ENCODE measurements around the gene FAM162A.

Gene FAM162A

DNA sequence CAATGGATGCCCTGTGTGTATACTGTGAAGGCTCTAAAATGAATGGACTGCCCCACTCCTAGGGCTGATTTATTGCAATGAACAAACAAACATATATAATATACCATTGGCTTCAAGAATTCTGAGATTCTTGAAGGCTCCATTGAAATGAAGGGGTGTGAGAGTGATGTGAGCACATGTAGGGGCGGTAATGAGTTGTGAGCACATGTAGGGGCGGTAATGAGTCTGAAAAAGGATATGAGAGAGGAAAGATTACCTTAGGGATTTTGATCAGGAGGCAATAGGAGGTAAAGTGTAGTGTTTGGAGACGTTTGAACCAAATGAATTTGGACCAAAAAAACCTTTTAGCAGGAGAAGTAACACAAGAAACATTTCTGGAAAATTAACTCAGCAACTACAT lies 3.7 kb downstream of the FAM162A start:
- DNase-seq (ENCODE audit: low spot score): no peak

DNA sequence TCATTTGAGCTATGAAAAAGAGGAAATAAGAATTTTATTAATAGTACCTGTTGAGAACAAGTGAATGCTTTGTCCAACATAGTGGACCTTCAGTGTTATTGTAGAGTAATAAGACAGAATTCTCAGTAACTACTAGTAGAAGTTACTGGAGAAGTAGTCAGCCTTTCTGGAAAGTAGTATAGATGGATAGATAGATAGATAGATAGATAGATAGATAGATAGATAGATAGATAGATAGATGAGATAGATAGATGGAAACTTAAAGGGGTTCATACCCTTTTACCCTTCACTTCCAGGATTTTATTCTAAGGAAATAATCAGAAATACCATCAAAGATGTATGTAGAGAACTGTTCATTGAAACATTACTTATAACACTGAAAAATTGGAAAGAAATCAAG lies 5.2 kb downstream of the FAM162A start:
- DNase-seq (ENCODE audit: low spot score): no peak

DNA sequence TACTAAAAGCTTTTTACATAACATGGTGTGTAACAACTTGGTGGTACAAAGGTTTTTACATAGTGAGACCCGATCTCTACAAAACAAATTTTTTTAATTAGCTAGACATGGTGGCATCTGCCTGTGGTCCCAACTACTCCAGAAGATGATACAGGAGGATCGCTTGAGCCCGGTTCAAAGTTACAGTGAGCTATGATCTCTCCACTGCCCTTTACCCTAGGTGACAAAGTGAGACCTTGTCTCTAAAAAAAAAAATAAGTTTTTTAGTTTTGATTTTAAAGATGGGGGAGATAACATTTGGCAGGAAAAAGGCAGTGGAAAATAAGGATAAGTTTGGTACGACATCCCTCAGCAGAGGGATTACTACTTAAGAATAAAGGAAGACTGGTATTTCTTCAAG lies 5.9 kb downstream of the FAM162A start:
- no peak for DNase-seq (ENCODE audit: low spot score)

DNA sequence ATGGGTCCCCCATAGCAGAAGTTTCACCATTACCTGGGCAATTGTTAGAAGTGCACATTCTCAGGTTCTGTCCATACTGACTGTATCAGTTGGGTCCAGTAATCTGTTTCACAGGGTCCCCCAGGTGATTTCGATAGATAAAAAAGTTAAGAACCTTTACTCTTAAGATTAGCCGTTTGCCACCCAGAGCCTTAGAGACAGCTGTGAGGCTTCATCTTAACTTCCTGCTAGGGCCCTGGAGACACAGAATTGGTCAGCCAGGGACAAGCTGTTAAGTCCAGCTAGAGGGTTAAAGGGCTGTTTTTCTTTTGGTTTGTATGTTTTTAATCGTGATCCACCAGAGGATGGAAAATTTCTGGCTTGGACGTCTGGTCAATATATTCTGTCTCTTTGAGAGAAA lies 6.7 kb downstream of the FAM162A start:
- DNase-seq (ENCODE audit: low spot score): no peak

DNA sequence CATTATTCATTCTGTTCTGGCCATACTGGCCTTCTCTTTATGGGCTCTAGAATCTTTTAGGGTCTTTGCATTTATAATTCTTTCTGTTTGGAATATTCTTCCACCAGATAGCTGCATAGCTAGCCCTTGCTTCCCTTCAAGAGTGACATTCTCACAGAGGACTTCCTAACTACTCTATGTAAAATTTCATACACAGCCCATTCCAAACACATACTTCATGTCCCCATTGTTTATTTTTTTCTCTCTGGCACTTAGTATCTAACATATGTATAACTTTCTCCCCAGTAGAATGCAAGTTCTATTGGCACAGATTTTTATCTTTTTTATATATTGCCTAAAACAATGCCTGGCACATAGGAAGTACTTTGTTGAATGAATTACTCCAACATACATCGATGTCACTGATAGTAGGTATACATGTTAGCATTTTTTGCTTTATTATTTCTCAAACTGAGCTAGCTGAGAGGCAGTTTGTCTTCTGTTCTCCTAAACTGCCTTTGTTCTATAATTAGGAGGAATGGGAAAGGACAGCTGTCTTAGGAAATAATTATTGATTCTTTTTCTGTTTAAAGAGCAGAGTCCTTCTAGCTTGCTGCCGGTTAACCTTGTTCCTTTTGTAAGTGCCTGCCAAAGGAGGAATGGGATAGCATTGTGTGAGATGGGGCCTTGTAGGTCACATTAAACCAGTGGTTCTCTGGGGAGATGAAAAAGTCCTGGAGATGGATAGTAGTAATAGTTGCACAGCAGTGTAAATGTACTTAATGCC lies 7.9 kb downstream of the FAM162A start:
- DNase-seq (ENCODE audit: low spot score): no peak

DNA sequence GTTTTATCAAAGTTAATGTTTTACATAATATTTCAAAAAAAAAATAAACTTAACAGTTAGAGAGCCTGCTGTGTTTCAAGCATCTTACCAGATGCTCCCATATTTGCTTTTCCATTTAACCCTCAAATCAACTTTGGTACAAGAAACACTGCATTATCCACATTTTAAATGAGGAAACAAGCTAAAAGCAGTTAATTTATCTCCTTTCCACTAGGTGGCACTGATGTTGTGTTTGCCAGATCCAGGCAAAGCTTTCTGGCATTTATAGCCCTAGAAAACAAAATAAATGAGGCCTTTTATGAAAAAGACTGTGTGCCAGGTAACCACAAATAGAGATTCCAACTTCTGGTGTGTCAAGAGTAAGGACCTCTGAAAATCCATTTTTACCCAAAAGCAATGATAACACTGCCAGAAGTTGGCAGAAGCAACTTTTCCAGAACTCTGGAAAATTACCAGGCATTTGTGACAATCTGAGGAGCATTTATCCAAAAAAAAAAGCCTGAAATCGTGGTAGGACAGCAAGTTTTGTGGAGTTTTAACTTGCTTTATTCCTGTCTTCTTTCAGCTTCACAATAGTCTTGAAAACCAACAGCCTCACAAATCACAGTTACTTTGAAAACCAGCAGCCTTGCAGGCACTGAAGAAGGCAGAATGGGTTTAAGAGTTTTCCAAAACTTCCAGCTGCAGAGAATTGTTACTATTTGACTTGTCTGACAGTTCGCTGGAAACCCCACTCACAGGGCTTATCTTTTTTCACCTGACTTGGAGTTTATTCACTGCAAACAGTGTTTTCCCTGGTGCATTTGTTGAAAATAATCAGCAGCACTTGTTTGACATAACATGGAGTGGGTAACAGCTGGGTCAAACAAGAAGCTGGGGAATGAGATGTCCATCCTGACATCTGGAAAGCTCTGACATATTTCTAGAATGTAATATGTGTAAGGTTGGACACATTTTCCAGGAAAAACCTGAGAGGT lies 9.2 kb downstream of the FAM162A start:
- DNase-seq (ENCODE audit: low spot score): peak; percentile 74

DNA sequence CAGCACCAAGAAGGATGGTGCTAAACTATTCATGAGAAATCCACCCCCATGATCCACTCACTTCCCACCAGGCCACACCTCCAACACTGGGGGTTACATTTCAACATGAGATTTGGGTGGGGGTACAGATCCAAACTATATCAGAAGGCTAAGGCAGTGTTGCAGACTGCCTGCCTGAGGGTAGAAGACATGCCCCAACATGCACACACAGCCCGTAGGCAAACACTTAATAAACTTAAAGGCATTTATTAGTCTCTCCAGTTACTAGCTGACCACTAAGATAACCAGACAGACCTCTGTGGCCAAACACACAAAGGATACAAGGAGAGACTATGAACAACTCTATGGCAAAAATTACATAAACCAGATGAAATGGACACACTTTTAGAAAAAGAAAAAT lies 10.2 kb downstream of the FAM162A start:
- no peak for DNase-seq (ENCODE audit: low spot score)

DNA sequence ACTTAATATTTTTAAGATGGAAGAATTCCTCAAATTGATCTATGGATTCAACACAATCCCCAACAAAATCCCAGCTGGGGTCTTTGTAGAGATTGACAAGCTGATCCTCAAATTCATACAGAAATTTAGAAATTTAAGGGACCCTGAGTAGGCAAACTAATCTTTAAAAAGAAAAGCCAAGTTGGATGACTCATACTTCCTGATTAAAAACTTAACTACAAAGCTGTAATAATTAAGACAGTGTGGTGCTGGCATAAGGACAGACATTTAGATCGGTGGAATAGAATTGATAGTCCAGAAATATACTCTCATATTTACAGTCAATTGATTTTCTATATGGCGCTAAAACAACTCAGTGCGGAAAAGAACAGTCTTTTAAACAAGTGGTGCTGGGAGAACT lies 11.6 kb downstream of the FAM162A start:
- DNase-seq (ENCODE audit: low spot score): no peak

DNA sequence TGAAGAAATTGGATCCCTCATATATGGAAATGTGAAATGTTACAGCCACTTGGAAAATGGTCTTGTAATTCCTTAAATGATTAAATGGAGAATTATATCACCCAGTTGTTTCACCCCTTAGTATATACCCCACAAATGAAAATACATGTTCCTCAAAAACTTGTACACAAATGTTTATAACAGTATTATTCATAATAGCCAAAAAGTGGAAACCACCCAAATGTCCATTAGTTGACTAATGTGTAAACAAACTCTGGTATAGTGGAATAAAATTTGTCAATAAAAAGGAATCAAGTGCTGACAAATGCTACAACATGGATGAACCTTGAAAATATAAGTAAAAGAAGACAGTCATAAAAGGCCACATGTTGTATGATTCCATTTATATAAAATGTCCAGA lies 12.5 kb downstream of the FAM162A start:
- no peak for DNase-seq (ENCODE audit: low spot score)

DNA sequence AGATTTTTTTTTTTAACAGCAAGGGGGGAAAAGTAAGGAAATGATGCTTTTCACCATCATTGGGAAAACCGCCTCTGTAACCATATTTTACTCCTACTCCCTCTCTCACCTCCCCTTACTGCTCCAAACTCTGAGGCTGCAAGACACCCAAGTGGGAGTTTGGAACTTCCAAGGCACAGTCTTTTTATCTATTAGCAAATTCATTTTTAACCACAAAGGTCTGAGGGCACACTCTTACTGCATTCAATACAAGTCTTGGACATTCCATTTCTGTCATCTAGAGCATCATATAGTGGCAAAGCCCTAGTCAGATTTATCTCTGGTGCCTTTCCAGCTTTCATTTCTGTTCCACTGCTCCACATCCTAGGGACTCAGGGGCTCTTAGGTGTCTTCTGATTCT lies 13.2 kb downstream of the FAM162A start:
- DNase-seq (ENCODE audit: low spot score): no peak

DNA sequence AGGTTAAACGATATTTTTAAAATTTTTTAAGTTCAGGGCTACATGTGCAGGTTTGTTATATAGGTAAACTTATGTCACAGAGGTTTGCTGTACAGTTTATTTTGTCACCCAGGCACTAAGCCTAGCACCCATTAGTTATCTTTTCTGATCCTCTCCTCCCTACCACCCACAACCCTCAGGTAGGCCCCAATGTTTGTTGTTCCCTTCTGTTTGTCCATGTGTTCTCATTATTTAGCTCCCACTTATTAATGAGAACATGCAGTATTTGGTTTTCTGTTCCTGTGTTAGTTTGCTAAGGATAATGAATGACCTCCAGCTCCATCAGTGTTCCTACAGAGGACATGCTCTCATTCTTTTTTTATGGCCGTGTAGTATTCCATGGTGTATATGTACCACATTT lies 14.9 kb downstream of the FAM162A start:
- no peak for DNase-seq (ENCODE audit: low spot score)

DNA sequence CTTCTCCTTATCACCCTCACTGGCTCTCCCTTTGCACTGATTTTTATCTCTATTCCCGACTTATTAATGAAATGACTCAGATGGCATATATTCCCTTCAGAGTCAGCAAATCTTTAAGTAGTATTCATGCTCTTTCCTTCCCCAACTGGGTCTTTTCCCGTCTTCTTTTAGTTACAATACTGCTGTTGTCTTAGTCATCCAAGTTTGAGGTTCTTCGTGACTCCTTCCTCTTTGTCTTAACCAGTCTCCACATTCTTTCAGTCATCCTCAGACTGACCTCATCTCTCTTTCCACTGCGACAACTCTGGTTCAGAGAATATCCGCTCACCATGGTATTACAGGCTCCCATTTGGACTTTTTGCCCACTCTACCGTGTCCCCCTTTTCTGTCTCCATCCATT lies 19.5 kb downstream of the FAM162A start:
- no peak for DNase-seq (ENCODE audit: low spot score)

DNA sequence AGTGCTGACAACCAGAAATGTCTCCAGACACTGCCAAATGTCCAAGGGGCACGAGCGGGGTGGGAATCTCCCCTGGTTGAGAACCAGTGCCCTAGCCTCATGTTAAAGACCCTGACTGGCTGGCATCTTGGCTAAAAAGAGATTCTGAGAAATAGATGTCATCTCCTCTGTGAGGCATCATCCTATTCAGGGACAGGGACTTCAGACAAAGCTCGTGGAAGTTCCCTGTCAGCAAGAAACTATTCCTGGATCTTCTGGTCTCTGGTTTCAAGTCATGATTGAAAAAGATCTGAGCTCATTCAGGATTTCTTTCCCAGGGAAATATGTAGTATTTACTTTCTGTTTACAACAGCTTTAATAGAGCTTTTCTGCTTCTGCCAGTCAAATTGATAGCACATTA lies 21.0 kb downstream of the FAM162A start:
- DNase-seq (ENCODE audit: low spot score): no peak

DNA sequence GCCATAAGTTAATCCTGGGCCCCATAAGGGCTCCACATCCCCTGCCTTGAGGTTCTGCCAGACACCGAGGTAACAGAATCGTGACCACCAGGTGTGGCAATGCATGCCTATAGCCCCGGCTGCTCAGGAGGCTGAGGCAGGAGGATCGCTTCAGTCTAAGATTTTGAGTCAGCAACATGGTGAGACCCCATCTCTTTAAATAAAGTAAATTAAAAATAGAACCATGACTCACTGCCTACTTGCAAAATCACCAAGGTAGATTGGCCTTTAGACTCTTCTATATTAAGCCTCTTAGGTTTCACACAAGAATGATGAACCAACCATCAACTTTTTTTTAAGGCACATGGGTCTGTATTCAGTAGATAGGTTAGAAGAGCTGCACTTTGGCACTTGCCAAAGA lies 22.2 kb downstream of the FAM162A start:
- no peak for DNase-seq (ENCODE audit: low spot score)

DNA sequence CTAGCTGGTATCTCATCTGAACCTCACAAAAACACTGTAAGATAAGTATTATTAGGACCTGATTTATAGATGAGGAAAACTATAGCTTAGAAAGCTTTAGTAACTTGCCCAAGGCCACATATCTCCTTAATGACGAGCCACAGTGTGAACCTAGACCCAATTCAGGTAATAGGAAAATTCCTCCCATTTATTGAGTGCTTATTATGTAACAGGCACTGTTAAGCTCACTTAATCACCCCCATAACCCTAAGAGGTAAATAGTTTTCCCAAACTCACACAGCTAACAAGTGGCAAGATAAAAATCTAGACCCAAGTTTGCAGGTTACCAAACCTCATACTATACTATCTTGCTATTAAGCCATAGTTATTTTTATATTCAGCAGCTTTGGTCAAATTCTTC lies 24.0 kb downstream of the FAM162A start:
- DNase-seq (ENCODE audit: low spot score): no peak

DNA sequence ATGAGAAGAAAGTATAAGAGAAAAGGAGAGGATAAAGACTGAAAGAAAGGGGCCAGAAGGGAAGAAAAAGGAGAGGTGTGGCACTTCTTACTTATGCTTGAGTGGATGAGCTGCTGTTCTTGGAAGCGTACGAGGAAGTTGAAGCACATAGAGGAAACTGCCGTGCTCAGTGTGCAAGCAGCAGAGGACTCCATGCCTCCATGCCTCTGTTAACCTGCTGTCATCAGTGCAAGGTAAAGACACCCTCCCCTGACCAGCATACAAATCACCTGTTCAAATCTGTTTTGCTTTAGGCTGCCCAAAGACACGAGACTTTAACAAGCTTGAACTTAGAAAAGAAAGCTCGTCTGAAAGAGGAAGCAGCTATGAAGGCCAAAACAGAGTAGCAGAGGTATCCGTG lies 25.5 kb downstream of the FAM162A start:
- no peak for DNase-seq (ENCODE audit: low spot score)

DNA sequence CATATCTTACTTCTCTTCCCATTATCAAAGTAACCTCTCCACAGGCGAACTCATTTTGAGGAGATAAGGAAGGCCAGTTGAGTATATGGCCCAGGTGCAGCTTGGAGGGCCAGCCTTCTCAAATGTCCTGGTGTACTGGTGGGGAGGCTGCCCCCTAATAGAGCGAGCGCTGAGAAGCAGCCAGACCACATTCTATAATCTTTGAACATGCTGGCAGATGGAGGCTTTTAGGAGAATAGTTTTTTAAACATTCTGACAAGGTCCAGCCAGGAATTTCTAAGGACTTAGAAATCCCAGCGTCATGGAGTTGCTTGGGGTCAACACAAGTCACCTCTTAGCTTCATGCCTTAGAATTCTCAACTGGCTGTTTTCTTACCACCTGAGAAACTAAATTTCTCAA lies 26.1 kb downstream of the FAM162A start:
- no peak for DNase-seq (ENCODE audit: low spot score)

DNA sequence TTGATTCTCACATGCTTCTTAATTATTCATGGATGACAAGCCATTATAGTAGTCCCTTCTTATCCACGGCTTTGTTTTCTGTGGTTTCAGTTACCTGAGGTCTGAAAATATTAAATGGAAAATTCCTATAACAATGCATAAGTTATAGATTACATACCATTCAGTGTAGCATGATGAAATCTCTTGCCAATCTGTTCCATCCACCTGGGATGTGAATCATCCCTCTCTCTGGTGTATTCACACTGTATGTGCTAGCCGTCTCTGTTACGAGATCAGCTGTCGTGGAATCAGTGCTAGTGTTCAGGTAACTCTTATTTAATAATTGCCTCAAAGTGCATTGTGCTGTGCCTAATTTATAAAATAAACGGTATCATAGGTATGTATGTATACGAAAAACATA lies 26.7 kb downstream of the FAM162A start:
- no peak for DNase-seq (ENCODE audit: low spot score)

DNA sequence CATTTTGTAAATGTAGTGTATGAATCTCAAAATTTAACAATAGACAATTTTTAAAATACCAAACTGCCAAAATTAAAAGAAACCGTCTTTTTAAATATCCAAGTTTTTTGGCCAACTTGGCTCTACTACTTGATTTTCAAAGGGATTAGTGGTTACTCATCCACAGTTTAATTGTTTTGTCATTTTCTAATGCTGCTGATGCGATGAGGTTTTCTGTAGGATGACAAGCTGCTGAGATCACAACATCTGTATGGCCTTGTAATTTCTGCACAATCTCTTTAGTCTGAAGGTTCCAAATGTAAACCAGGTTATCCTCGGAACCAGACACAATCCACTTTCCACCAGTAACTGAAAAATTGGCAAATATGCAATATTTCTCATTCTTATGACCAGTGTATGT lies 30.4 kb downstream of the FAM162A start:
- DNase-seq (ENCODE audit: low spot score): no peak

DNA sequence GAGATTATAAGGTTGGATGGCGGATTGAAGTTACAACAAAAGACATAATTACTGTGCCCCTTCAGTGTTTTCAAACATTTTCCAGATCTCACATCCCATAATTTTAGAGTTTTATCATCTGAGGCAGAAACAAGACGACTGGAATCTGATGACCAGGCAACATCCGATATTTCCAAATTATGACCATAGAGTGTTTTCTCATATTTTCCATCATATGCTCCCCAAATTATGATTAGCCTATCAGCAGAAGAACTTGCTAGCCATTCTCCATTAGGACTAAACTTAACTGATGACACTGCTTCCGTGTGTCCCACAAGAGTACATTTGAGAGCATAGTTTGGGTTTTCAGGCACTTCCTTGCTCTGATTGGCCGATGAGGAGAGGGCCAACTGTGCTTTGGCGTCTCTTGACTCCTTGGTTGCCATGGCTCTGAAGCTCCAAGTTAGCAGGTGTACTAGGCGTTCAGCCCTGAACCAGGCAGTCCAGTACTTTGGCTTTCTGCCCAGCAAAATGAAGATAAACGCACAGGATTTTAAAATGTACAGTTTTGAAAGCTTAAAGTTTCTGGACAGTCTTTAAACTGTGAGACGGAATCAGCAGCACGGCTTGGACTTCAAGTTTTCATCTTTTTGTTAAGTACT lies 31.2 kb downstream of the FAM162A start:
- DNase-seq (ENCODE audit: low spot score): peak; percentile 52

DNA sequence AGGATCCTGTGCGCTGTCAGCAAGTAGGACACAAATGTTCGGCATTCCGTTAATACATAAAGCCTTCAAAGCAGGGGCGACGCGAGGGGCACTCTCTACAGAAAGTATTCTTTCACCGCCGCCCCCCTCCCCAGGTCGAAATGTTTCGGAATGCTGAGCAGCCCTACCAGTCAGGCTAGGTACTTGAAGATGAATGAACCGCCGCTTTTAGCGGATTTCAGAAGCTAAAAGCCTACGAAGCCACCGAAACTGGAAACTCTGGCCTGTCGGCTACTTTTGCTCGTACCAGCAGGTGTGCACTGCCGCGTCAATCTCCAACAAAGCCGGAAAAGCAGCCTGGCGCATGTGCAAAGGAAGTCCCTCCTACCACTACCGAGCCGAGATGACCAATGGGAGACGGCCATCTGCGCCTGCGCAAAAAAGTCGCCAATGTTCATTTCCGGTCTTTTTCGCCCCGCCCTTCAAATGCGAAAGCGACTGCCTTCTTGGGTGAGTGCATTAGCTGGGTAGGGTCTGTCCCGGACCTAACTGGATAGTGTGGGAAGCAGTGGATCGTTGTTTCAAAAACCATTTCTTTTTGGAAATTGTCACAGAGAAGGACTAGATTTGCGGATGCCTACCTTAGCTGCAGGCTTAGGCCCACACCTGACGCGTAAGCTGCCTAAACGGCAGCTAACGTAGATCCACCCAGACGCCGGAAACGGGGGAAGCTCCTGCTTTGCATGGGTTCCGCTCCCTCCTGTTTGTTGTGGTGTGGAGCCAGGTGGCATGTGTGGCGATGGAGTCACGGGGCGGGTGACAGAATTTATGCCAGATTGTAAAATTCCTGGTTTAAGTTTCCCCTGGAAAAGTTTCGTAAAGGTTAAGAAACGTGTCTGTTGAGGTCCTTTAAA lies 32.0 kb downstream of the FAM162A start, which contains the start of gene WDR5B:
Gene WDR5B (minus strand): TSS at position 301 of the 893 bp plus-strand sequence. CDS start 534 bp downstream, outside the sequence.
- DNase-seq (ENCODE audit: low spot score): peak; percentile 98

DNA sequence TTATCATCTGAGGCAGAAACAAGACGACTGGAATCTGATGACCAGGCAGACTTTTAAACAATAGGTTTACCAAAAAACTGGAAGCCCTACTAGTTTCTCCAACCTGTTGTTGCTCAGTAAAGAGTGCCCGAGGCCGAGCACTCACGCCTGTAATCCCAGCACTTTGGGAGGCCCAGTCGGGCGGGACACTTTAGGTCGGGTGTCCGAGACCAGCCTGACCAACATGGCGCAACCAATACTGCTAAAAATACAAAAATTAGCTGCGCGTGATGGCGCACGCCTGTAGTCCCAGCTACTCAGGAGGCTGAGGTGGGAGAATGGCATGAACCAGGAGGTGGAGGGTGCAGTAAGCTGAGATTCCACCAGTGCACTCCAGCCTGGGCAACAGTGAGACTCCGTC lies 33.0 kb downstream of the FAM162A start:
- no peak for DNase-seq (ENCODE audit: low spot score)
